Esophagus squamous epithelium (tissue), 5 donors: Measurements from ENCODE around the gene CIT. TPM values are rescaled to one million over a fixed set of nuclear protein-coding genes. Genes with fewer than 3 reads are reported as not detected.

Experiments used
- DNase-seq: peaks from one replicate; lab custom pipeline; 2025; lab: John Stamatoyannopoulos, UW
- H3K27ac ChIP-seq, 4 donors: fragments of 200-600 bp; sonication (generic); one replicate each; pipeline ENCODE4 v1.5.1; 2016 to 2019; ENCODE audit warnings: mild to moderate bottlenecking in 1 of 4
- H3K27me3 ChIP-seq, 4 donors: fragments of 200-600 bp; sonication (generic); 1 replicate in 3 of 4; 2 replicates in 1 of 4; pipeline versions ENCODE4 v1.5.1 to v1.6.0; 2017 to 2021; ENCODE audit warnings: antibody characterized with exemption in 1 of 4
- H3K36me3 ChIP-seq, 3 donors: fragments of 200-600 bp; sonication (generic); one replicate each; pipeline ENCODE4 v1.5.1; 2016 to 2019
- H3K4me1 ChIP-seq, 3 donors: fragments of 200-600 bp; sonication (generic); one replicate each; pipeline ENCODE4 v1.5.1; 2017 to 2019
- H3K4me3 ChIP-seq, 4 donors: fragments of 200-600 bp; sonication (generic); 1 replicate in 3 of 4; 2 replicates in 1 of 4; pipeline ENCODE4 v1.5.1; 2016 to 2019; ENCODE audit warnings: mild to moderate bottlenecking in 2 of 4, moderate library complexity in 1 of 4
- H3K9me3 ChIP-seq, 3 donors: fragments of 200-600 bp; sonication (generic); one replicate each; pipeline ENCODE4 v1.5.1; 2016 to 2019
- POLR2A ChIP-seq, 4 donors: fragments of 450-650 bp; IDR thresholded peaks; one replicate each; pipeline ENCODE4 v1.6.1; 2017; ENCODE audit warnings: antibody characterized with exemption in 4 of 4, mild to moderate bottlenecking in 4 of 4, moderate library complexity in 3 of 4
- WGBS, 2 donors: methylation state at CpG; one replicate each; pipeline ENCODE4 v1.1.5; 2018; 5-methylcytosine and 5-hydroxymethylcytosine counted together
- intact Hi-C: fragments of 100-400 bp; cut with DNase I; formaldehyde crosslinking; loops from one replicate; pipeline ENCODE4 v1.15.0; 2022
- total RNA-seq, 4 donors: library from RNA; depleted of rRNA; stranded (reverse); fragments of >200 nt; gene quantifications; one replicate each; pipeline ENCODE4 v1.1.0, GENCODE V29; 2016
- TF ChIP-seq, protein P1 (sequence below), 6 experiments: fragments of 450-650 bp in 4 of 6; fragments of 200-600 bp in 2 of 6; sonication (generic) in 2 of 6; IDR thresholded peaks; one replicate each; pipeline ENCODE4 v1.5.1; 2016 to 2019; ENCODE audit warnings: antibody characterized with exemption in 6 of 6, mild to moderate bottlenecking in 4 of 6, moderate library complexity in 4 of 6
- donor health status: DM: yes; HTN: yes; CAD: no.

CIT gene
- total RNA-seq, 4 donors from 2014 or later: 6.7 to 23.1 (median 13.9) TPM

- Histone ChIP-seq H3K36me3 (peaks cover 0 to 11% (median 0%) of the 10 kb centered on the region in 3 donors), H3K27me3 (no peaks in the 10 kb centered on the region), H3K9me3 (no peaks in the 10 kb centered on the region), H3K4me1 (no peaks in the 10 kb centered on the region), H3K27ac (no peak overlapping the region), H3K4me3 (no peak overlapping the region)
- WGBS, 2 donors: 90 to 100% methylated on average over 1 of the region's 1 CpG
- intact Hi-C loops: no loop called here
- no peak for TF ChIP-seq POLR2A (IDR thresholded peaks at IDR 0.05)
- TF ChIP-seq, protein P1, sequence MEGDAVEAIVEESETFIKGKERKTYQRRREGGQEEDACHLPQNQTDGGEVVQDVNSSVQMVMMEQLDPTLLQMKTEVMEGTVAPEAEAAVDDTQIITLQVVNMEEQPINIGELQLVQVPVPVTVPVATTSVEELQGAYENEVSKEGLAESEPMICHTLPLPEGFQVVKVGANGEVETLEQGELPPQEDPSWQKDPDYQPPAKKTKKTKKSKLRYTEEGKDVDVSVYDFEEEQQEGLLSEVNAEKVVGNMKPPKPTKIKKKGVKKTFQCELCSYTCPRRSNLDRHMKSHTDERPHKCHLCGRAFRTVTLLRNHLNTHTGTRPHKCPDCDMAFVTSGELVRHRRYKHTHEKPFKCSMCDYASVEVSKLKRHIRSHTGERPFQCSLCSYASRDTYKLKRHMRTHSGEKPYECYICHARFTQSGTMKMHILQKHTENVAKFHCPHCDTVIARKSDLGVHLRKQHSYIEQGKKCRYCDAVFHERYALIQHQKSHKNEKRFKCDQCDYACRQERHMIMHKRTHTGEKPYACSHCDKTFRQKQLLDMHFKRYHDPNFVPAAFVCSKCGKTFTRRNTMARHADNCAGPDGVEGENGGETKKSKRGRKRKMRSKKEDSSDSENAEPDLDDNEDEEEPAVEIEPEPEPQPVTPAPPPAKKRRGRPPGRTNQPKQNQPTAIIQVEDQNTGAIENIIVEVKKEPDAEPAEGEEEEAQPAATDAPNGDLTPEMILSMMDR (IDR thresholded peaks at IDR 0.05): no peak
- no peak for DNase-seq
These were observed 88.3 kb downstream of the CIT start for GRCh38 chr12:119788786-119789185.

GRCh38 chr12:119786539-119786938 is 90.6 kb downstream of the CIT start:
- Histone ChIP-seq H3K4me3 (no peak overlapping the region), H3K27ac (no peak overlapping the region), H3K4me1 (no peaks in the 10 kb centered on the region), H3K9me3 (no peaks in the 10 kb centered on the region), H3K27me3 (no peaks in the 10 kb centered on the region), H3K36me3 (peaks cover 0 to 24% (median 0%) of the 10 kb centered on the region in 3 donors)
- TF ChIP-seq POLR2A (IDR thresholded peaks at IDR 0.05): no peak
- TF ChIP-seq, protein P1 (IDR thresholded peaks at IDR 0.05): no peak
- DNase-seq: no peak
- intact Hi-C loops: no loop called here
- WGBS, 2 donors: 92 to 100% methylated on average over 3 to 4 of the region's 4 CpGs

DNA sequence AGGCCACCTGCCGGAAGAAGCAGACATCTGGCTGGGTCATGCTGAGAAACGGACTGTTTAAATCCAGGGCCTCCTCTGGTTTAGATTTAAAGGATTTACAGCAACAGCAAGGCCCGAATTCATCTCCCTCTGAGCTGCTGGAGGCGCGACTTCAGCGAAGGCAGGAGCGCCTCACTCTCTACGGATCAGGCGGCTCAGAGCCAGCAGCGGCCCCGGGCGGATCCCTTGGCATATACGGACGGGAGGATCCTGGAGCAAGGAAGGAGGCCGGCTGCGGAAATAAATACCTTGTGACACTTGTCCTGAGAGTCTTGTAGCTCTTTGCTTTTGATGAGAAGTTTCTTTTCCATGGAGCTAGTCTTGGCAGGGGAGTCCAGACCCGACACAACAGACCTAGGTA is 92.4 kb downstream of the CIT start:
- 92 to 99% methylated on average over 14 to 16 of the region's 17 CpGs for WGBS, 2 donors
- DNase-seq: no peak
- peaks cover 0 to 24% (median 0%) of the 10 kb centered on the region in 3 donors for H3K36me3 ChIP-seq
- TF ChIP-seq, protein P1 (IDR thresholded peaks at IDR 0.05): no peak
- no peak for TF ChIP-seq POLR2A (IDR thresholded peaks at IDR 0.05)
- peaks cover 0 to 3% (median 0%) of the 10 kb centered on the region in 3 donors for H3K4me1 ChIP-seq
- no peaks in the 10 kb centered on the region for H3K9me3 ChIP-seq
- intact Hi-C loops: no loop called here
- H3K4me3 ChIP-seq: no peak overlapping the region
- no peaks in the 10 kb centered on the region for H3K27me3 ChIP-seq
- no peak overlapping the region for H3K27ac ChIP-seq

DNA sequence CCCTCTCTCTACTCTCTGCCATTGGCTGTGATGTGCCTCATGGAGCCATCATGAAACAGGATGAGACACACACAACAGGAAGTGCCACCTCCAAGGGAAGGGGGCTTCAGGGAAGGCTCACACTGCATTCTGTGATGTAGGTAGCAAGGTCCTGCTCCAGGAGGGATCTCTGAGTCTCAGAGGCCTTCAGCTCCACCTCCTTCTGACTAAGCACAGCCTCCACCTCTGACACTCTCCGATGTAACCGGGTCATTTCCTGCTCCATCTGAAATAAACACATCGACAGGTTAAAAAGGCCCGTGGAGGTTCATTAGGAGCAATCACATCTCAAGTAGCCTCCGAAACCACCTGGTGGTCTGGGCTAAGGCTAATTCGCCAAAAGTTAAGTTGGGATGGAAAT is 93.3 kb downstream of the CIT start:
- 81 to 94% methylated on average over 6 of the region's 6 CpGs for WGBS, 2 donors
- Histone ChIP-seq H3K4me3 (no peak overlapping the region), H3K9me3 (no peaks in the 10 kb centered on the region), H3K4me1 (peaks cover 0 to 3% (median 0%) of the 10 kb centered on the region in 3 donors), H3K27me3 (no peaks in the 10 kb centered on the region), H3K27ac (no peak overlapping the region), H3K36me3 (peaks cover 0 to 24% (median 0%) of the 10 kb centered on the region in 3 donors)
- TF ChIP-seq POLR2A (IDR thresholded peaks at IDR 0.05): no peak
- TF ChIP-seq, protein P1 (IDR thresholded peaks at IDR 0.05): no peak
- intact Hi-C loops: no loop called here
- DNase-seq: no peak

- TF ChIP-seq POLR2A (IDR thresholded peaks at IDR 0.05): no peak
- TF ChIP-seq, protein P1 (IDR thresholded peaks at IDR 0.05): no peak
- Histone ChIP-seq H3K36me3 (peaks cover 0 to 25% (median 0%) of the 10 kb centered on the region in 3 donors), H3K27ac (no peak overlapping the region), H3K27me3 (no peaks in the 10 kb centered on the region), H3K9me3 (no peaks in the 10 kb centered on the region), H3K4me1 (peaks cover 0 to 3% (median 0%) of the 10 kb centered on the region in 3 donors), H3K4me3 (no peak overlapping the region)
- intact Hi-C loops: no loop called here
- no peak for DNase-seq
- 80 to 84% methylated on average over 2 of the region's 2 CpGs for WGBS, 2 donors
These were observed 95.3 kb downstream of the CIT start for GRCh38 chr12:119781804-119782203.
